PC-9 (cell line): ENCODE data around the gene IFT20. TPM values are rescaled to one million over a fixed set of nuclear protein-coding genes. Genes with fewer than 3 reads are reported as not detected.

ENCODE experiments used
- BruUV-seq: library from RNA; stranded (reverse); fragments of 400-500 nt; replicated peaks from 2 replicates; lab custom pipeline; 2021; lab: Mats Ljungman, UMichigan
- CTCF ChIA-PET: fragments of 300-600 bp; sonication (Branson Sonifier 250); formaldehyde crosslinking; loops from one replicate; lab custom pipeline; 2022; ENCODE audit warnings: antibody characterized with exemption; lab: Charles Lee
- POLR2A ChIA-PET: fragments of 300-600 bp; sonication (Branson Sonifier 250); formaldehyde crosslinking; loops from one replicate; lab custom pipeline; 2022; ENCODE audit warnings: antibody characterized with exemption; ENCODE audit not compliant: unreplicated experiment; lab: Charles Lee
- DNase-seq, 2 experiments: peaks; one replicate each; pipeline versions ENCODE4 v3.0.0 to v3.0.0-alpha.2; 2015 to 2022; ENCODE audit warnings: mixed read lengths in 1 of 2
- H2AFZ ChIP-seq: fragments of 200-600 bp; sonication (generic); 2 replicates; pipeline ENCODE4 v1.8.1; 2017; ENCODE audit warnings: antibody characterized with exemption
- H3F3A ChIP-seq: fragments of 200-600 bp; sonication (generic); 2 replicates; pipeline ENCODE4 v1.8.1; 2017; ENCODE audit warnings: antibody characterized with exemption, mild to moderate bottlenecking, low read depth; ENCODE audit not compliant: insufficient read depth
- H3K27ac ChIP-seq: fragments of 200-600 bp; sonication (generic); 2 replicates; pipeline ENCODE4 v1.6.1; 2016; ENCODE audit warnings: mixed run types
- H3K27me3 ChIP-seq: fragments of 200-600 bp; sonication (generic); 2 replicates; pipeline ENCODE4 v1.6.1; 2016; ENCODE audit warnings: low read depth, mixed run types; ENCODE audit not compliant: insufficient read depth
- H3K36me3 ChIP-seq: fragments of 200-600 bp; sonication (generic); 2 replicates; pipeline ENCODE4 v1.6.1; 2016; ENCODE audit warnings: low read depth, mixed run types
- H3K4me1 ChIP-seq: fragments of 200-600 bp; sonication (generic); replicated peaks from 2 replicates; pipeline ENCODE4 v1.6.1; 2016; ENCODE audit warnings: mixed run types; ENCODE audit not compliant: insufficient read depth
- H3K4me2 ChIP-seq: fragments of 200-600 bp; sonication (generic); 2 replicates; pipeline ENCODE4 v1.6.1; 2017; ENCODE audit warnings: mixed run types
- H3K4me3 ChIP-seq: fragments of 200-600 bp; sonication (generic); 2 replicates; pipeline ENCODE4 v1.6.1; 2016; ENCODE audit warnings: mixed run types
- H3K79me2 ChIP-seq: fragments of 200-600 bp; sonication (generic); 2 replicates; pipeline ENCODE4 v1.6.1; 2017; ENCODE audit warnings: low read depth, mixed run types
- H3K9me2 ChIP-seq: fragments of 200-600 bp; sonication (generic); 2 replicates; pipeline ENCODE4 v1.8.1; 2017; ENCODE audit warnings: mild to moderate bottlenecking; ENCODE audit not compliant: insufficient read depth
- H3K9me3 ChIP-seq: fragments of 200-600 bp; sonication (generic); 2 replicates; pipeline ENCODE4 v1.8.1; 2016; ENCODE audit warnings: low read depth; ENCODE audit not compliant: insufficient read depth
- H4K20me1 ChIP-seq: fragments of 200-600 bp; sonication (generic); 2 replicates; pipeline ENCODE4 v1.8.1; 2017; ENCODE audit not compliant: insufficient read depth
- CTCF ChIP-seq: fragments of 200-600 bp; sonication (generic); conservative IDR thresholded peaks from 2 replicates; pipeline ENCODE4 v1.6.1; 2017; ENCODE audit warnings: mixed run types, antibody characterized with exemption, mild to moderate bottlenecking, moderate library complexity
- EZH2 ChIP-seq: fragments of 200-600 bp; sonication (generic); IDR thresholded peaks from 2 replicates; pipeline ENCODE4 v1.8.0; 2017; ENCODE audit warnings: antibody characterized with exemption, low read depth
- intact Hi-C: fragments of 100-400 bp; cut with micrococcal nuclease; formaldehyde crosslinking; loops from one replicate; pipeline ENCODE4 v1.10.0; 2022; ENCODE audit not compliant: unreplicated experiment
- total RNA-seq: library from RNA; stranded (reverse); gene quantifications from 2 replicates; pipeline ENCODE4 v1.2.3, GENCODE V29; 2021

IFT20 gene
- total RNA-seq, 1 experiment from 2014 or later: 42.3 TPM

DNA sequence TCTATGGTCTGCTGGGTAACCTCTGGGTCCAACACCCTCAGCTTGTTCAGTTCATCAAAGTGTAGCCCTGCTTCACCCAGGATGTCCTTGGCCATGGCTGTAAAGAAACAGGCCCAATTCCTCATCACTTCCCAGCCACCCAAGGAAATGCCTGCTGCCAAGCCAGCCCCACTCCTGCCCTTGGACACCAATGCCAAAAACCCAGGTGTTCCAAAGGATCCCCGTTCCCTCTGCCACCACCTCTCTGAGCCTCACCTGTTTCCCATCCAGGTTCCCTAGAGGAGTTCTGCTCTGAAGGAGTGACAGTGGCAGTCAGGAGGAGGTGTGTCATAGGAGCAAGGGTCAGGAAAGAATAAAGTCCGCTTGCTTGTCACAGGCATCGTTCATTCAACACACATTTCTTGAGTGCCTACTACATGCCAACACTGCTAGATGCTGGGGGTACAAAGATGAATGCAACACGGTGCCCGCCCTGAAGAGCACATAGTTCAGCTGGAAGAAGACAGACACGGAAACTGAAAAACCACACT is 3.3 kb downstream of the IFT20 start:
- Histone ChIP-seq H3K4me1 (peaks cover 37% of the 10 kb centered on the region), H3K9me2 (no peaks in the 10 kb centered on the region), H3K9me3 (no peaks in the 10 kb centered on the region), H3K4me3 (no peak overlapping the region), H3K27me3 (no peaks in the 10 kb centered on the region), H3K79me2 (peaks cover 32% of the 10 kb centered on the region), H2AFZ (no peak overlapping the region), H3K27ac (no peak overlapping the region), H4K20me1 (peaks cover 3% of the 10 kb centered on the region; the same call in 1 of the 2 replicates), H3K4me2 (no peak overlapping the region), H3F3A (peaks cover 9% of the 10 kb centered on the region; the same call in 1 of the 2 replicates), H3K36me3 (peaks cover 8% of the 10 kb centered on the region; the same call in 1 of the 2 replicates)
- ChIA-PET POLR2A (no interaction called here), CTCF (no interaction called here)
- BruUV-seq: no TSS peak
- DNase-seq: no peak
- intact Hi-C loops: no loop called here
- no peak for TF ChIP-seq CTCF
- no peak for TF ChIP-seq EZH2

- Histone ChIP-seq H3K27me3 (no peaks in the 10 kb centered on the region), H3F3A (peaks cover 8% of the 10 kb centered on the region; the same call in 1 of the 2 replicates), H3K4me1 (peaks cover 46% of the 10 kb centered on the region), H4K20me1 (no peaks in the 10 kb centered on the region), H3K4me2 (no peak overlapping the region), H3K9me2 (no peaks in the 10 kb centered on the region), H3K27ac (no peak overlapping the region), H3K79me2 (peaks cover 28% of the 10 kb centered on the region), H2AFZ (no peak overlapping the region), H3K4me3 (no peak overlapping the region), H3K36me3 (peaks cover 8% of the 10 kb centered on the region; the same call in 1 of the 2 replicates), H3K9me3 (no peaks in the 10 kb centered on the region)
- POLR2A ChIA-PET: no interaction called here
- DNase-seq: no peak
- CTCF ChIA-PET: no interaction called here
- TF ChIP-seq EZH2 (no peak), CTCF (no peak)
- intact Hi-C loops: no loop called here
- no TSS peak for BruUV-seq
Measured at GRCh38 chr17:28330671-28331070, 4.6 kb downstream of the IFT20 start.

DNA sequence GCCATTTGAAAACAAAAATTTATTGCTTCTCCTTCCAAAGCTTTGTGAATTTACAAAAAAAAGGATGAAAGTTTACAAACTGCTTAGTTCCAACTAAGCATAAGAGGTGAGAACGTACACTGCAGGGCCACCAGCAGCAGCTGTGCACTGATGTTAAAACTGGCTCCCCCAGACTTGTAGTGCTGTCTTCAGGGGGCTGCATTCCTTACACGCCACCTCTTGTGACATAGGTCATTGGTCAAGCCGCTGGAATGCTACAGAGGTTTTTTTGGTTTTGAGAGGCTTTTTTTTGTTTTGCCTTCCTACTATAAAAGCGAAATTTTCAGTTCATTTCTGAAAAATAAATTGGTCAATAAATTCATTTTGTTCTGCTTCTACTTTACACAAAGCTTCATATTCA is 6.9 kb downstream of the IFT20 start:
- ChIA-PET POLR2A (no interaction called here), CTCF (no interaction called here)
- Histone ChIP-seq H3K4me3 (no peak overlapping the region), H3K4me1 (peaks cover 56% of the 10 kb centered on the region), H3K9me2 (no peaks in the 10 kb centered on the region), H4K20me1 (no peaks in the 10 kb centered on the region), H3K9me3 (no peaks in the 10 kb centered on the region), H2AFZ (no peak overlapping the region), H3K4me2 (no peak overlapping the region), H3F3A (peaks cover 8% of the 10 kb centered on the region; the same call in 1 of the 2 replicates), H3K27ac (no peak overlapping the region), H3K27me3 (no peaks in the 10 kb centered on the region), H3K36me3 (peaks cover 8% of the 10 kb centered on the region; the same call in 1 of the 2 replicates), H3K79me2 (peaks cover 30% of the 10 kb centered on the region)
- BruUV-seq: no TSS peak
- TF ChIP-seq CTCF (no peak), EZH2 (no peak)
- intact Hi-C loops: no loop called here
- no peak for DNase-seq
